Ectodermal cell (in vitro differentiated cells): ENCODE results near the gene KLK6.

Experiments
- H3K27ac ChIP-seq: 2 replicates; pipeline ENCODE4 v1.7.0; 2013; ENCODE audit warnings: mild to moderate bottlenecking, low read depth, low read length; ENCODE audit not compliant: insufficient read depth, poor library complexity, severe bottlenecking
- H3K27me3 ChIP-seq: 2 replicates; pipeline ENCODE4 v1.7.0; 2013; ENCODE audit warnings: mild to moderate bottlenecking, low read length; ENCODE audit not compliant: insufficient read depth, control insufficient read depth, poor library complexity, severe bottlenecking
- H3K36me3 ChIP-seq: one replicate; pipeline ENCODE4 v1.7.0; 2013; ENCODE audit warnings: low read length; ENCODE audit not compliant: control insufficient read depth, insufficient read depth
- H3K4me1 ChIP-seq: one replicate; pipeline ENCODE4 v1.7.0; 2013; ENCODE audit warnings: low read length; ENCODE audit not compliant: control insufficient read depth, insufficient read depth
- H3K4me3 ChIP-seq: 2 replicates; pipeline ENCODE4 v1.7.0; 2013; ENCODE audit warnings: low read depth, low read length, control low read depth; ENCODE audit not compliant: insufficient read depth
- H3K9me3 ChIP-seq: 2 replicates; pipeline ENCODE4 v1.7.0; 2013; ENCODE audit warnings: mild to moderate bottlenecking, low read length, moderate library complexity; ENCODE audit not compliant: control insufficient read depth
- WGBS, 2 experiments: methylation state at CpG; one replicate each; pipeline ENCODE4 v1.1.7; 2013; ENCODE audit warnings: missing lambda C conversion rate in 2 of 2; 5-methylcytosine and 5-hydroxymethylcytosine counted together

KLK6 gene

GRCh38 chr19:50932018-50932689 lies 37.2 kb downstream of the KLK6 start:
- H3K4me3 ChIP-seq = no peak overlapping the region
- no peaks in the 10 kb centered on the region for H3K9me3 ChIP-seq
- 89 to 91% methylated on average over 11 of the region's 11 CpGs for WGBS, 2 experiments
- no peaks in the 10 kb centered on the region for H3K36me3 ChIP-seq
- no peaks in the 10 kb centered on the region for H3K4me1 ChIP-seq
- H3K27me3 ChIP-seq = peaks cover 16% of the 10 kb centered on the region
- no peak overlapping the region for H3K27ac ChIP-seq

- Histone ChIP-seq H3K9me3 (no peaks in the 10 kb centered on the region), H3K36me3 (no peaks in the 10 kb centered on the region), H3K4me1 (no peaks in the 10 kb centered on the region), H3K27me3 (peaks cover 16% of the 10 kb centered on the region), H3K4me3 (no peak overlapping the region), H3K27ac (no peak overlapping the region)
These were observed 38.4 kb downstream of the KLK6 start for GRCh38 chr19:50931023-50931422.

- Histone ChIP-seq H3K36me3 (no peaks in the 10 kb centered on the region), H3K9me3 (no peaks in the 10 kb centered on the region), H3K27me3 (peaks cover 16% of the 10 kb centered on the region), H3K27ac (no peak overlapping the region), H3K4me1 (no peaks in the 10 kb centered on the region), H3K4me3 (no peak overlapping the region)
- WGBS, 2 experiments = 89 to 91% methylated on average over 5 of the region's 5 CpGs
These were observed 40.6 kb downstream of the KLK6 start for GRCh38 chr19:50928831-50929230.

GRCh38 chr19:50926144-50926543 lies 43.2 kb downstream of the KLK6 start:
- Histone ChIP-seq H3K36me3 (no peaks in the 10 kb centered on the region), H3K27me3 (peaks cover 27% of the 10 kb centered on the region), H3K4me3 (no peak overlapping the region), H3K4me1 (no peaks in the 10 kb centered on the region), H3K27ac (no peak overlapping the region), H3K9me3 (no peaks in the 10 kb centered on the region)
- WGBS, 2 experiments = 96 to 97% methylated on average over 9 to 11 of the region's 11 CpGs

GRCh38 chr19:50925734-50926133 lies 43.7 kb downstream of the KLK6 start:
- no peaks in the 10 kb centered on the region for H3K36me3 ChIP-seq
- H3K27ac ChIP-seq = no peak overlapping the region
- WGBS, 2 experiments = 92 to 98% methylated on average over 2 of the region's 2 CpGs
- no peaks in the 10 kb centered on the region for H3K4me1 ChIP-seq
- peaks cover 25% of the 10 kb centered on the region for H3K27me3 ChIP-seq
- H3K9me3 ChIP-seq = no peaks in the 10 kb centered on the region
- no peak overlapping the region for H3K4me3 ChIP-seq

GRCh38 chr19:50924586-50924985 lies 44.8 kb downstream of the KLK6 start:
- WGBS, 2 experiments = 83 to 84% methylated on average over 6 of the region's 6 CpGs
- no peaks in the 10 kb centered on the region for H3K36me3 ChIP-seq
- no peak overlapping the region for H3K27ac ChIP-seq
- no peak overlapping the region for H3K4me3 ChIP-seq
- H3K27me3 ChIP-seq = peaks cover 28% of the 10 kb centered on the region
- no peaks in the 10 kb centered on the region for H3K4me1 ChIP-seq
- H3K9me3 ChIP-seq = no peaks in the 10 kb centered on the region

GRCh38 chr19:50922317-50922853 lies 47.0 kb downstream of the KLK6 start:
- H3K9me3 ChIP-seq = no peaks in the 10 kb centered on the region
- no peaks in the 10 kb centered on the region for H3K4me1 ChIP-seq
- no peaks in the 10 kb centered on the region for H3K36me3 ChIP-seq
- WGBS, 2 experiments = 34 to 38% methylated on average over 21 of the region's 21 CpGs
- no peak overlapping the region for H3K4me3 ChIP-seq
- H3K27ac ChIP-seq = no peak overlapping the region
- H3K27me3 ChIP-seq = peaks cover 34% of the 10 kb centered on the region

GRCh38 chr19:50921426-50922316 lies 47.7 kb downstream of the KLK6 start:
- H3K9me3 ChIP-seq = no peaks in the 10 kb centered on the region
- no peaks in the 10 kb centered on the region for H3K4me1 ChIP-seq
- 36 to 37% methylated on average over 12 of the region's 12 CpGs for WGBS, 2 experiments
- H3K27me3 ChIP-seq = peaks cover 36% of the 10 kb centered on the region
- H3K36me3 ChIP-seq = no peaks in the 10 kb centered on the region
- H3K27ac ChIP-seq = no peak overlapping the region
- no peak overlapping the region for H3K4me3 ChIP-seq

GRCh38 chr19:50916069-50916468 lies 53.3 kb downstream of the KLK6 start:
- no peak overlapping the region for H3K27ac ChIP-seq
- H3K27me3 ChIP-seq = peaks cover 63% of the 10 kb centered on the region
- H3K4me1 ChIP-seq = no peaks in the 10 kb centered on the region
- H3K4me3 ChIP-seq = no peak overlapping the region
- WGBS, 2 experiments = 76 to 95% methylated on average over 2 of the region's 2 CpGs
- no peaks in the 10 kb centered on the region for H3K9me3 ChIP-seq
- H3K36me3 ChIP-seq = no peaks in the 10 kb centered on the region
